Gastroesophageal sphincter (tissue), 3 donors: ENCODE measurements around the gene SYT3.

Source experiments
- POLR2A ChIP-seq, 2 donors: fragments of 450-650 bp; IDR thresholded peaks; one replicate each; pipeline ENCODE4 v1.6.1; 2017; ENCODE audit warnings: antibody characterized with exemption in 2 of 2, mild to moderate bottlenecking in 2 of 2, moderate library complexity in 1 of 2
- TF ChIP-seq, protein P1 (sequence below), 4 experiments: fragments of 200-600 bp in 2 of 4; fragments of 450-650 bp in 2 of 4; sonication (generic) in 1 of 4; IDR thresholded peaks; one replicate each; pipeline ENCODE4 v1.5.1; 2017 to 2019; ENCODE audit warnings: antibody characterized with exemption in 4 of 4, mild to moderate bottlenecking in 2 of 4, moderate library complexity in 2 of 4

DNA sequence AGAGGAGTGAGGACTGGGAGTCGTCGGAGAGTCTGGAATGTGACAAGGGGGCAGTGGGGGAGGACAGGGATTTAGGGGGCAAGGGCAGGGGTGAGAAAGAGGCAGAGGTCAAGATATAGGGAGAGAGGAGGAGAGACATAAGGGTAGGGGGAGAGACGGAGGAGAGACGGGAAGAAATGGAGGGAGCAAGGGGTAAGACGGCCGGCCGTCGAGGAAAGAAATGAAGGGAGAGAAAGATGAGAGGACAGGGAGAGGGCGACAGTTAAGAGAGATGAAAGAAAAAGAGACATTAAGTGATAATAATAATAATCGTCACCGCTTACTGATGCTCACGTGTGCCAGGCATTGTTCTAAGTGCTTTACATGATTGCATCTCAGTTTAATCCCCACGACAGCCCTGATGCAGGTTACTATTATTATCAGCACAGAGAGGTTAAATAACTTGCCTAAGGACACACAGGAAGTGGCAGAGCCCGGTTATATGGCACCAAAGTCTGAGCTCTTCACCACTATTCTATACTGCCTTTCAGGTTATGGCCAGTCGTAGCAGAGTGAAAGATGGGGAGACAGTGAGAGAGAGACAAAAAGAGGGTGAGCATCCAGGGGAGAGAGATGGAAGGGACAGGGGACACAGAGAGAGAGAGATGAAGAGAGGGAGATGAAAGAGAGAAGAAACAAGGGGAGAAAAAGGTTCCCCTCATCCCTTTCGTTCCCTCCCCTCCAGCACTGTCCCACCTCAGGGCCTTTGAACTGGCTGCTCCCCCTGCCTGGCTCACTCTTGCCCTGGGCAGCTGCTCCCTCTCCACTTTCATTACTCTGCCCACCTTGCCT lies 23.2 kb upstream of the SYT3 start:
- TF ChIP-seq, protein P1, sequence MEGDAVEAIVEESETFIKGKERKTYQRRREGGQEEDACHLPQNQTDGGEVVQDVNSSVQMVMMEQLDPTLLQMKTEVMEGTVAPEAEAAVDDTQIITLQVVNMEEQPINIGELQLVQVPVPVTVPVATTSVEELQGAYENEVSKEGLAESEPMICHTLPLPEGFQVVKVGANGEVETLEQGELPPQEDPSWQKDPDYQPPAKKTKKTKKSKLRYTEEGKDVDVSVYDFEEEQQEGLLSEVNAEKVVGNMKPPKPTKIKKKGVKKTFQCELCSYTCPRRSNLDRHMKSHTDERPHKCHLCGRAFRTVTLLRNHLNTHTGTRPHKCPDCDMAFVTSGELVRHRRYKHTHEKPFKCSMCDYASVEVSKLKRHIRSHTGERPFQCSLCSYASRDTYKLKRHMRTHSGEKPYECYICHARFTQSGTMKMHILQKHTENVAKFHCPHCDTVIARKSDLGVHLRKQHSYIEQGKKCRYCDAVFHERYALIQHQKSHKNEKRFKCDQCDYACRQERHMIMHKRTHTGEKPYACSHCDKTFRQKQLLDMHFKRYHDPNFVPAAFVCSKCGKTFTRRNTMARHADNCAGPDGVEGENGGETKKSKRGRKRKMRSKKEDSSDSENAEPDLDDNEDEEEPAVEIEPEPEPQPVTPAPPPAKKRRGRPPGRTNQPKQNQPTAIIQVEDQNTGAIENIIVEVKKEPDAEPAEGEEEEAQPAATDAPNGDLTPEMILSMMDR (IDR thresholded peaks at IDR 0.05) = no peak
- TF ChIP-seq POLR2A (IDR thresholded peaks at IDR 0.05) = no peak
